Stomach smooth muscle (tissue), 2 donors: ENCODE data around the gene ATN1.

ENCODE experiments used
- H3K27ac ChIP-seq: one replicate; pipeline ENCODE4 v1.7.0; 2013; ENCODE audit warnings: mild to moderate bottlenecking, low read length, inconsistent platforms
- H3K27me3 ChIP-seq, 2 donors: one replicate each; pipeline ENCODE4 v1.7.0; 2013; ENCODE audit warnings: low read length in 2 of 2; ENCODE audit not compliant: insufficient read depth in 2 of 2, control insufficient read depth in 1 of 2
- H3K36me3 ChIP-seq, 2 donors: one replicate each; pipeline ENCODE4 v1.7.0; 2013; ENCODE audit warnings: low read length in 2 of 2; ENCODE audit not compliant: control insufficient read depth in 2 of 2, insufficient read depth in 2 of 2
- H3K4me1 ChIP-seq: one replicate; pipeline ENCODE4 v1.7.0; 2013; ENCODE audit warnings: low read length; ENCODE audit not compliant: control insufficient read depth, insufficient read depth
- H3K4me3 ChIP-seq, 2 donors: one replicate each; pipeline ENCODE4 v1.7.0; 2013; ENCODE audit warnings: low read length in 2 of 2
- H3K9ac ChIP-seq, 2 donors: one replicate each; pipeline ENCODE4 v1.7.0; 2013; ENCODE audit warnings: low read length in 2 of 2, mild to moderate bottlenecking in 1 of 2
- H3K9me3 ChIP-seq, 2 donors: one replicate each; pipeline ENCODE4 v1.7.0; 2013; ENCODE audit warnings: low read length in 2 of 2; ENCODE audit not compliant: control insufficient read depth in 2 of 2
- donor health status: healthy.
- donor health status: Pancreatic carcinoma.

Gene ATN1

GRCh38 chr12:6981152-6982052 is 53.6 kb downstream of the ATN1 start:
- no peaks in the 10 kb centered on the region for H3K4me1 ChIP-seq
- no peak overlapping the region for H3K4me3 ChIP-seq
- H3K36me3 ChIP-seq = peaks cover 45 to 50% of the 10 kb centered on the region in 2 donors
- H3K9ac ChIP-seq = no peak overlapping the region
- H3K27ac ChIP-seq = no peak overlapping the region
- no peaks in the 10 kb centered on the region for H3K9me3 ChIP-seq
- no peaks in the 10 kb centered on the region for H3K27me3 ChIP-seq

DNA sequence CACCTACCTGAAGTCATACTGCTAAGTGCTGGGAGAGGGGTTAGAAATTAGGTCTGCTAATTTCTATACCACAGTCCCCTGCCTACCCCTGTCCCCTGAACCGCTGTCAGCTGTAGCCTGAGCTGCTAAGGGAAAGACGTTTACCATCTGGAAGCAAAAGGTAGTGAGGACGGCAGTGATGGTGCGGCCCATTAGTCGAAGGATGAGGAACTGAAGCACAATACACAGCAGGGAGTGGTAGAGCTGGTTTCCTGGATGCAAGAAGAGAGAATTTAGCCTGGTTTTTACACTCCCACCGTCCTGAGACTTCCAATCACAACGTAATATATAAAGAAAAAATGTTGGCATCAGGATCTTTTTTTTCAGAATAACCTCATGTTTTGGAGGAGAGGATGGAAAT is 54.8 kb downstream of the ATN1 start:
- Histone ChIP-seq H3K4me3 (no peak overlapping the region), H3K9ac (no peak overlapping the region), H3K9me3 (no peaks in the 10 kb centered on the region), H3K36me3 (peaks cover 37 to 41% of the 10 kb centered on the region in 2 donors), H3K27ac (no peak overlapping the region), H3K27me3 (no peaks in the 10 kb centered on the region), H3K4me1 (no peaks in the 10 kb centered on the region)

DNA sequence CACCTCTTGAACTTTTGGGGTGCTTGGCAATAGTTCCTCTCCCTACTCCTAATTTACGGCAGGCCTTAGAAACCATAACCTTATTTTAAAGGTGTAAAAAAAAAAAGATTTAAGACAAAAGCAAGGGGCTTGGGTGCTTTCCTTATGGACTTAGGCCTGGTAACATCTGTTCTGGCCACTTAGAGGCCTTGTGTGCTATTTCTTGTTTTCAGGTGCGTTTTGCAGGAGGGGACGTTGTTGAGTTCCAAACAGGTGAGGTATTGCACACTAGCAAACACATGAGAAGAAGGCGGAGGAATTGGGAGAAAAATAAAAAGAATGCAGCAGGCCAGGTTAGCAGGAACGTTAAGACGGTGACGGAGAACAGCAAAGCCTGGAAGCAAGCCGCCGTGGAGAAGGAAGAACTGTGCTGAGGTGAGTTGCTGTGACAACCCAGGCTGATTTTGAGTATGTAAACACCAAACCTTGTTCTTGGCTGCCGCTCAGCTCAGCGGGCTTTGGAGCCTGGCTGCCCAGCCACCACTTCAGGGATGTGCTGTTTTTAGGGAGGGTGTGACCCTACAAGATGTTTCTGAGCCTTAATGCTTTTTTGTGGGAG is 60.3 kb downstream of the ATN1 start:
- H3K9me3 ChIP-seq = no peaks in the 10 kb centered on the region
- H3K27ac ChIP-seq = peak overlapping the region; percentile 82
- H3K9ac ChIP-seq = peak overlapping the region; percentile 23 to 51
- peaks cover 11% of the 10 kb centered on the region for H3K4me1 ChIP-seq
- H3K4me3 ChIP-seq = peak overlapping the region; percentile 2 to 44
- H3K27me3 ChIP-seq = no peaks in the 10 kb centered on the region
- peaks cover 0 to 7% of the 10 kb centered on the region in 2 donors for H3K36me3 ChIP-seq
